HUDEP-2 (cell line): ENCODE data around the gene UROS.

Experiments
- DNase-seq, 76 experiments: peaks; one replicate each; lab custom pipeline; 2025; ENCODE audit not compliant: unreplicated experiment in 76 of 76; lab: John Stamatoyannopoulos, UW

The UROS gene

GRCh38 chr10:125838802-125839575 is 15.9 kb upstream of the UROS start:
- no peak for DNase-seq

GRCh38 chr10:125836746-125837145 is 13.7 kb upstream of the UROS start:
- no peak for DNase-seq

GRCh38 chr10:125828311-125828710 is 5.3 kb upstream of the UROS start:
- peak in 8 of 76 experiments; percentile 10 to 43 (median 14) for DNase-seq

GRCh38 chr10:125827133-125827532 is 4.1 kb upstream of the UROS start:
- no peak for DNase-seq

- DNase-seq: no peak
These were observed 1.7 kb upstream of the UROS start for GRCh38 chr10:125824736-125825135.

- DNase-seq: peak in 1 of 76 experiments; percentile 18
These were observed 699 bp upstream of the UROS start for GRCh38 chr10:125823663-125824251.

GRCh38 chr10:125820701-125821100 is 2.4 kb downstream of the UROS start:
- DNase-seq: no peak

- DNase-seq: peak in 2 of 76 experiments; percentile 13 to 21
These were observed 5.6 kb downstream of the UROS start for GRCh38 chr10:125817337-125817946.

- DNase-seq: peak in 43 of 76 experiments; percentile 6 to 89 (median 62)
These were observed 6.5 kb downstream of the UROS start for GRCh38 chr10:125816548-125816947.

- peak in 15 of 76 experiments; percentile 8 to 32 (median 18) for DNase-seq
These were observed 7.3 kb downstream of the UROS start for GRCh38 chr10:125815764-125816163.

GRCh38 chr10:125812128-125812750 is 10.8 kb downstream of the UROS start:
- no peak for DNase-seq

GRCh38 chr10:125811251-125811650 is 11.8 kb downstream of the UROS start:
- DNase-seq: no peak

GRCh38 chr10:125808047-125808446 is 15.0 kb downstream of the UROS start:
- no peak for DNase-seq

GRCh38 chr10:125802739-125803138 is 20.3 kb downstream of the UROS start:
- DNase-seq: no peak

GRCh38 chr10:125802131-125802530 is 20.9 kb downstream of the UROS start:
- DNase-seq: no peak

- no peak for DNase-seq
These were observed 21.5 kb downstream of the UROS start for GRCh38 chr10:125801574-125801973.

GRCh38 chr10:125799451-125800182 is 23.4 kb downstream of the UROS start:
- DNase-seq: peak in 53 of 76 experiments; percentile 7 to 75 (median 35)

GRCh38 chr10:125797994-125798662 is 24.9 kb downstream of the UROS start:
- DNase-seq: peak in 1 of 76 experiments; percentile 3

- no peak for DNase-seq
These were observed 25.6 kb downstream of the UROS start for GRCh38 chr10:125797424-125797823.

GRCh38 chr10:125795637-125796190 is 27.3 kb downstream of the UROS start:
- DNase-seq: no peak
